CD4-positive, alpha-beta T cell treated with Interleukin-17A for 1 hour (primary cell): ENCODE measurements around the gene PNMA6F.
"Not testable (repeated sequence)": the region's sequence is repeated elsewhere in the genome, so short reads cannot be mapped to it uniquely, and the experiment has no call there.

ENCODE experiments used
- DNase-seq: peaks from one replicate; pipeline ENCODE4 v3.0.0-alpha.2; 2020

The PNMA6F gene

GRCh38 chrX:153301746-153302145 is 19.8 kb downstream of the PNMA6F start:
- no peak for DNase-seq

DNA sequence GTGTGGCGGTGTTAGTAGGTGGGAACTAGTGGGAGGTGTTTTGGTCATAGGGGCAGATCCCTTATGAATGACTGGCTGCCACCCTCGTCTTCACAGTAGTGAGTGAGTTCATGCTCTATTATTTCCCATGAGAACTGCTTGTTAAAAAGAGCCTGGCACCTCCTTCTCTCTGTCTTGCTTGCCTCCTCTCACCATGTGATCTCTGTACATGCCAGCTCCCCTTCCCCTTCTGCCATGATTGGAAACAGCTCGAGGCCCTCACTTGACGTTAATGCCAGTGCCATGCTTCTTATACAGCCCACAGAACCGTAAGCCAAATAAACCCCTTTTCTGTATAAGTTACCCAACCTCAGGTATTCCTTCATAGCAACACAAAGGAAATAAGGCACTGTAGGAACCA is 21.7 kb downstream of the PNMA6F start:
- no peak for DNase-seq

DNA sequence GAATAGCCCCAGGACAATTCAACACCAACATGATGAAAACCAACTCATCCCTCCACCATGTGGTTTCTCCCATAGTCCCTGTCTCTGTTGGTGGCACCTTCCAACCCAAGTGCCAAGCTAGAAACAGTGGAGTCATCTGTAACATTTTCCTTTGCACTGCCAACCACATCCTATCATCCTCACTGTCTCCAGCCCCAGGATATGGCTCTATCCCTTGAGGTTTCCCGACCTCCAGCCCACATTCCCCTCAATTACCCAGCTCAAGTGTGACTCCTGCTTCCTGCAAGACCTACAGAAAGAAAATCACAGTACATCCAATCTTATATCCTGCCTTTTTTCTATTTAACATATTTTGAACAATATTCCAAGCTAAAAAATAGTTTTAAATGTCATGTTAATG is 24.2 kb downstream of the PNMA6F start:
- DNase-seq, result no peak

- not testable (repeated sequence) for DNase-seq
These were observed 28.0 kb downstream of the PNMA6F start for GRCh38 chrX:153293485-153294071.

DNA sequence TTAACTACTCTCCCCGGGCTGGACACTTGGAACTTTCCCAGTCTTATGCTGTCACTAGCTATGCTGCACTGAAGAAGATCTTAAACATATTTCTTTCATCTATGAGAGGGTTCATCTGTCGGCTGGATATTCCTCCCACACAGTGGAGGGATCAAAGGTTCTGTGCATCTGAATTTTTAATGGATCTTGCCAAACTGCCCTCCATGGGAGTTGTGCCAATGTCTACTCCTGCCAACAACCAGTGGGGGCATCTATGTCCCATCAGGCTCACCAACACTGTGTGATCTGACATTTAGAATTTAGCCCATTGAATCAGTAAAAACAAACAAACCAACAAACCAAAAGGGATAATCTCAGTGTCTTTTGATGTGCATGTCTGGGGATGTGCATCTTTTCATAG is 32.8 kb downstream of the PNMA6F start:
- not testable (repeated sequence) for DNase-seq

DNA sequence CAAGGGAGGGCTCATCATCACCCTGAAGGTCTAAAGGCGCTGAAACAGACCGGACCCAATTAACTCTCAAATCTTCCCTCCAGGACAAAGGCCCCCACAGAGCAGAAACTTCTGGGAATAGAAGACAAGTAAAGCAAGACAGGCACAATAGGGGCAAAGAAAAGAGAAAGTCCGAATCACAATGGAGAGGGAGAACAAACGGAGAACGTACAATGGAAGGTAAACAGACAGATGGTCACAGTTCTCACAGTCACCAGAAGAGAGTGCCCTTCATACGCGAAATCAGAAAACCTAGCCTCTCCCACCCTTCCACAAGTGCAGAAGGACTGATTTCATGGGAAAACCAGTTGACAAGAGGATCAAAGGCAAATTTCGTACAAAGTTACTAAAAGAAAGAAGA is 35.9 kb downstream of the PNMA6F start:
- not testable (repeated sequence) for DNase-seq

DNA sequence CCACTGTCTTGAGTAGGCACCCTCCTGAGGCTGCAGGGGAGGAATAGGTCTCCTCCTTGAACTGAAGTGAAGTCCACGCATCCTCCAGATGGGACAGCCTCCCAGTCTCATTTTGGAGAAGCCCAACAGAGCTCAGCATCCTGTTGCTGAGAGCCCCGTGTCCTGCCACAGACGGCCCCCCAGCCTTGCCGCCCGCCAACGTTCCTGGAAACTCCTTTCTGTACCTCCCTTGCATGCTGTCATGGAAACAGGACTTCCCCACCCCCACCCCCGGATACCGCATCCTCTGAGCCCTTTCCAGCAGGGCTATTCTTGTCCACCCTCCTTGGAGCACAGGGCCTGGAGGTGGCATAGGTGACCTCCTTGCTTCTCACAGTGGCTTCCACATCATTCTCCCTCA is 37.6 kb downstream of the PNMA6F start:
- not testable (repeated sequence) for DNase-seq

GRCh38 chrX:153281784-153282183 is 39.8 kb downstream of the PNMA6F start:
- not testable (repeated sequence) for DNase-seq

DNA sequence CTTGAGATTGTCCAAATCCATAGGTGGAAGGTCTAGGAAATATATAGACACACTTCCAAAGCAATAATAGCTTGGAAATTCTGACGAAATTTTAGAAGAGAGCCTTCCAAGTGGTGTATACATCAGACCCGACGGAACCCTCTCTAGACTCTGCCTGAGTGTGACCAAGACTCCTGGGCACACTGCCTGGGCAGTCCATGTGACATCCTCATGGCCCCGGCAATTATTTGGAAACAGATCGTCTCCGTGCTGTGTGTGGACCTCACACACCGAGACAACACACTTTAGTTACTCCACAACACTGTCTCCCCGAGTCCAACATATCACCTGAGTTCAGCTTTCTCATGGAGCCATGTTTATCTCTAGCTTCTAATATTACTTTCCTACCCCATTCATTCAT is 42.3 kb downstream of the PNMA6F start:
- not testable (repeated sequence) for DNase-seq

- DNase-seq, result not testable (repeated sequence)
These were observed 45.5 kb downstream of the PNMA6F start for GRCh38 chrX:153276049-153276448.

- DNase-seq, result not testable (repeated sequence)
These were observed 46.1 kb downstream of the PNMA6F start for GRCh38 chrX:153275418-153275817.

DNA sequence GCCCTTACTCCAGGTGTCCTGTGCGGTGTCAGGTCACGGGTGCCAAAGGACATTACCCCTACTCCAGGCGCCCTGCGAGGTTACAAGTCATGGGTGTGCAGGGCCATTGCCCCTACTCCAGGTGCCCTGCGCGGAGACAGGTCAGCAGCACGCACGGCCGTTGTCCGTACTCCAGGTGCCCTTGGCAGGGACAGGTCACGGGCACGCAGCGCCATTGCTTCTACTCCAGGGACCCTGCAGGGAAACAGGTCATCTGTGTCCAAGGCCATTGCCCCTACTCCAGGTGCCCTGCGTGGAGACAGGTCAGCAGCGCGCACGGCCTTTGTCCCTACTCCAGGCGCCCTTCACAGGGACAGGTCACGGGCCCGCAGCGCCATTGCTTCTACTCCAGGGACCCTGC is 49.0 kb downstream of the PNMA6F start:
- DNase-seq, result not testable (repeated sequence)

DNA sequence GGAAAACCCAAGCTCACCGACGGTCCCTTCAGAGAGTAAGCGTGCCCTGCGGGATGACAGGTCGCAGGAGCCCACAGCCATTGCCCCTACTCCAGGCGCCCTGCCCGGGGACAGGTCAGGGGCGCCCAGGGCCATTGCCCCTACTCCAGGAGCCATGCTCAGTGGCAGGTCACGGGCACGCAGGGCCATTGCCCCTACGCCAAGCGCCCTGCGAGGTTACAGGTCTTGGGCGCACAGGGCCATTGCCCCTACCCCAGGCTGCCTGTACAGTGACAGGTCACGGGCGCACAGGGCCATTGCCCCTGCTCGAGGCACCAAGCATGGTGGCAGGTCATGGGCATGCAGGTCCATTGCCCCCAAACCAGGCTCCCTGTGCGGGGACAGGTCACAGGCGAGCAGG is 49.5 kb downstream of the PNMA6F start:
- DNase-seq, result not testable (repeated sequence)
